Stimulated activated CD4-positive, alpha-beta T cell treated with anti-CD3 and anti-CD28 coated beads, Interleukin-4, amount 100 ng/mL, for 48 hours (primary cell): ENCODE data around the gene SEMA3G.
A peak's percentile ranks its signal among the peaks of the same experiment; 100 is the strongest.

ENCODE experiments used
- DNase-seq, 2 donors: peaks; one replicate each; pipeline ENCODE4 v3.0.0-alpha.2; 2020; ENCODE audit warnings: low read depth in 2 of 2

Gene SEMA3G

DNA sequence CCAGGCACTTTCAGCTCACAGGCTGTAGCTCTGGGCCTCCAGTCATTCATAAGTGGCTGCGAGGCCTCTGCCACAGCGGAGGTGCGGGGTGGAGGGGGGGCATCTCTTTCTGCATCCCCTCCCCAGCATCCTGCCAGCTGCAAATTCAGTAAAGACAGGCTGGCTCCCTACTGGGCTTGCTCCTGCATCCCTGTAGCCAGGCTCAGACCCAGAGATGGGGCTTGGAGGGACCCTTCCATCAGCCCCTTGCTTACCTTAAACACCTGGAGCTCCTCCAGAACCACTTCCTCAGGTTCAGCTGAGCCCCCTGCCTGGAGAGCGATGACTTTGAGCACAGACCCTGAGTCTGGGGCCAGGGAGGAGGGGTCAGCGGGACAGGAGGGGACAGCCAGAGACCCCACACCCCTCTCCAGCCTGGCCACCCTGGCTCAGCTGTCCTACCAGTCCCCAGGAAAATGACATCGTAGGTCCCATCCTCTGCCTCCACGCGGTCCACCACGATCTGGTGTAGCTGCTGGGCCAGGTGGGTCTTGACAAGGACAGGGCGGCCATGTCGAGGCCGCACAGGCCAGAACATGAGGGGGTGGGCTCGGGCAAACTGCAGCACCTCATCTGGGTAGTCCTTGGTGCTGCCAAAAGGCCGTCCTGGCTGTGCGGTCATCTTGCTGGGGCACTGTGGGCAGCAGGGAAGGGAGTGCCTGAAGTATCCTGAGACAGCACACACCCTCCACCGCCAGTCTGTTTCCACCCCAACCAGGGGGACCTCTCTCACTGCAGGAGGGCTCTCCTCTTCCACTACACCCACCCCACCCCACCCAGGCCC lies 5.3 kb downstream of the SEMA3G start:
- DNase-seq: no peak

DNA sequence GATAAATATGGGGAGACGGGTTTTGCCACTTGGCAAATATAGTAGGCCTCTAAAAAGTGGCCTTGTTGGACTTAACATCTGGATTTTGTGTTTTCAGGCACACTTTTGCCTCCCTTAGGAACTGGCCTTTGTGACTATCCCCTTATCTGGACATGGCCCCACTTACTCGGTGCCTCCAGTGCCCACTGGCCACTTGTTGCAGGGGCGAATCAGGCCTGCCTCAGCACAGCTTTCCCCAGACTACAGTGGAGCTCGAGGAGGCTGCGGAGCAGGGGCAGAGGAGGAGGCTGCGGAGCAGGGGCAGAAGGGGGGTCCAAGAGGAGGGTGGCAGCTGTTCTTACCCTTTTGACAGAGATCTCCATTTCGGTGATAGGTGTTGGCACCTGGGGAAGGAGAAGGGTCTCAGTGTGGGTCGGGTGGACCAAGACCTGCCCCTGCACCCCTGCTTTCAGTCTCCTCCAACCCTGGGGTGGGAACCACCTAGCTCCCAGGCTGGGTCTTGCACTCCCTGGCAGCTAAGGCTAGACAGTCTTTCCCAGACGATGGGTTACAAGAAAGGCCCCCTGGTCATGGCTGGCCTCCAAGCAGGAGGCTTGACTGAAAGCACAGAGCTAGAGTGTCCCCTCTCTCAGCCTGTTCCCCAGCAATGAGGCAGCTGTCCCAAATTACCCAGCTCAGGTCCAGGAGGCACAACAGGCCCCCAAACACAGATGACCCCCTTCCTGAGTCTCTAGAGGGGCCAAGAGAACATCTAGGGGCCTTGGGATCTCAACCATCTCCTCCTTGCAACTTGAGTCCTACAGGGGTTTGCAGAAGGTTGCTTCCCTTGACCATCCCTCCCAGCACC lies 6.1 kb downstream of the SEMA3G start:
- DNase-seq: no peak

DNA sequence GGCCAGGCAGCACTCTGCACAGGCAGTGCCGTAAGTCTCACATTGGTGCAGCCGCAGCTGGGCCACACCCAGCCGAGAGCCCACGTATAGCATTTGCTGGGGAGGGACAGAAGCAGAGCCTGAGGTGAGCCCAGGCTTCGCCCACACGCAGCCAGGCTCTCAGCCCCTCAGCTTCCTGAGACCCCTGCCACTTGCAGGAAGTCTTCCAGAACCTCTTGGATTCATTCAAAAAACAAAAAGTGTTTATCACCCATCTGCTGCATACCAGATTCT lies 6.9 kb downstream of the SEMA3G start:
- DNase-seq: no peak

DNA sequence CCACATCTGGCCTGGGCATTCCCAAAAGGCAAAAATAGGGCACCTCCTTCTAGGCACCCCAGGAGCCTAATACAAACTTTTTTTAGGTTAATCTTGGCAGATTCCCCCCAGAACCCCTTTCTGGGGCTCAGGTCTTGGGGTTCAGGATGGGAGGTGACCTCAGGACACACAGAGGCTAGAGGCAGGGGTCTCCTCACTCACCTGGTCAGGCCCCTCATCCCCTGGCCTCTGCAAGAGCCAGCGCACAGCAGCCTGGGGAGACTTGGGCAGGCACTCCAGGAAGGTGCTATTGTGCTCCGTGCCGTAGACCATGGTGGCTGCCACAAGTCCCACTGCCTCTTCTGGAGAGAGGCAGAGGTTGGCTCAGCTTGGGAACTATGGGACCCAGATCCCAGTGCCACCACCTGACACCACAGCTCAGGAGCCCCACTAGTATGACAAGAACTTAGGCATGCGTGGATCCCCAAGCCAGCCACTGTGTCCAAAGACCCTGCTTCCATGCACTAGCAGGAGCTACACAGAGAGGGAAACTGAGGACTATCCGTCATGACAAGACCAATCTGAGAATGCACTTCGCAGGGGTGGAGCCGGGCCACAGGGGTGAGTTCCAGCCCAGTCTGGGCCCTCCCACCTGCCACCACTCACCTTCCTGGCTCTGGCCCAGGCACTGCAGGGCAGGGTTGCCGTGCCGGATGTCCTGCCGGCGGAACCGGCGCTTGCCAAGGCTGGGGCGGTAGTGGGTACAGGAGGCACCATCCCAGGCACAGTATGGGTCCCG lies 7.4 kb downstream of the SEMA3G start:
- no peak for DNase-seq

DNA sequence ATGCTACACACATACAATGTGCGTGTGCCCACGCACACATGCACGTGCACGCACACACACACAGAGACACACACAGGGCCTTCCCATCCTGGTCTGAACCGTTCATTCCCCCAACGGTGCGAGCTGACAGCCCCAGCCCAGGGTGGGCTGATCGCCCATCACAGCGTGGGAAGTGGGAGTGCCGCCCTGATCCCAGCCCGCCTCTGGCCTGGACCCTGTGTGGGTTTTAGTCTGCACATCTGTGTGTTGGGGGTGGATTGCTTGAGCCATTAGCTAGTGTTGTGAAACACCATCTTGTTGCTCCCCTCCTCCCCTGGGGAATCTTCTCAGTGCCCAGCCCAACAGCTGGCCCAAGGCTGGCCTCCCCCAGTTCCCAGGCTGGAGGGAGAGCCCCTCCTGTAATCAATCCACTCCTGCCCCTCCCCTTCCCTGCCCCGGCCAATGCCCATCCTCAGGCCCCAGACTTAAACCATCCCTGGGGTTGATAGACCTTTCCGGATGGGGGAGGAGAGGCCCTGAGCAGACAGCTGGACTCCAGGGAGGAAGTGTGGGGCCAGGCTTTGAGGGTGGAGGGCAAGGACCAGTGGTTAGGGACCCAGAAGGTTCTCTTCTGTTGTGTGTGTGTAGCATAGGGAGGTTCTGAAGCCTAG lies 8.3 kb downstream of the SEMA3G start:
- no peak for DNase-seq

DNA sequence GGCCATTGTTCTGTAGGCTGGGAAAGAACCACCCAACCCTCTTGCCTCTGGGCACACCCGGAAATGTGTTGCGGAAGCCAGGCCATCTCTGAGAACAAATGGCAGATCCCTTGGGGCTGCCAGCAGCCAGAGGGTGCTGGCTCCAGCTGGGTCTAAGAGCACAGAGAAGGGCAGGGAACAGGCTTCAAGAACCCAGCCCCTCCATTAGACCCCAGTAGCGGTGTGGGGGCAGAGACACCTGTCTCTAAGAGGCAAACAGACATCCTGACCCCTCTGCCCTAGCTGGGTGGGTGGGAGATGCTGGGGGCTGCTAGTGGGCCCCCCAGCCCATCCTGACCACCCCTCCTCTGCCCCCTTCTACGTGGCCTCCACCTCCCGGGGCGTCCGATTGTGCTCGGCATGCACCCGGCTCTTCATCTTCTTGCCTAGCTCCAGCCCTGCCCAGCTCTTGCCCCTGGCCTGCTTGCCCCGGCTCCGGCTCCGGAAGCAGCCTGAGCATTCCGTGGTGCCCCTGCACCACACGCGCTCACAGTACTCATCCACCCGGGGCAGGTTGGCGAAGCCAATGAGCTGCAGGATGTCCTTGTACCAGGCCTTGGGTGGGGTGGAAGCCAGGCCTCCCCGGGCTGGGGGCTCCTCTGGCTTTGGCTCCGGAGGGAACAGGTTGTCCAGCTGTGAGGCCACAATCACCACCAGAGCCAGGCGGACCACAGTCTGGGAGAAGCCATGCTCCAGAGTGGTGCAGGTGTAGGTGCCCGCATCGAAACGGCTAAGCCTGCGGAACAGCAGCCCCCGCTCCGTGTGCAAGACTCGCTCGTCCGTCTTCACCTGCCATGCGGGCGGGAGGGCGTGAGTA lies 9.4 kb downstream of the SEMA3G start:
- no peak for DNase-seq

DNA sequence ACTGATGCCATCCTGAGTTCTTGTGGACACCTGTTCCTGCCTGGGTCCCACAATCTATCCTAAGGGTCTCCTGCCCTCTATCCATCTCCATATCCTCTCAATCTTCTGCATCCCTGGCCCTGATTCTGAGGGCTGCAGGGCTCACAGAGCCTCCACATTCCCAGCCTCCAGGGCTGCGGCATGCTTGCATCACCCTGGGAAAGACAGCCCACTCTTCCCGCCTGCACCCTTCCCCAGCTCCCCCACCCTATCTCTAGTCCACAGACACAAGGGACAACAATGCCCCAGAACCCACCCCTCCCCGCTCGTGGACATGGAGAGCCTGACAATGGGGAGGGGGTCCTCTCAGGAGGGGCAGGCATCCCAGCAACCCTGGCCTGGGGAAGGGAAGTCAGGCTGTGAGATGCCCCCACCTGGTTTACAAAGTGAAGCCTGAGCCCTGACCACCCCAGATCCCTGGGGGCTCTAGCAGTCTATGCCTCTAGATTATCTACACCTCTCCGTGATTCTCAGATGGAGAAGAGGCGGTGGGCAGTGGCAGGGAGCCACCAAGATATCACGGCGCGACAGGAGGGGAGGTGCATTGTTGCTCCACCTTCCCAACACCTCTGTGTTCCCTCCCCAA lies 10.3 kb downstream of the SEMA3G start:
- no peak for DNase-seq

DNA sequence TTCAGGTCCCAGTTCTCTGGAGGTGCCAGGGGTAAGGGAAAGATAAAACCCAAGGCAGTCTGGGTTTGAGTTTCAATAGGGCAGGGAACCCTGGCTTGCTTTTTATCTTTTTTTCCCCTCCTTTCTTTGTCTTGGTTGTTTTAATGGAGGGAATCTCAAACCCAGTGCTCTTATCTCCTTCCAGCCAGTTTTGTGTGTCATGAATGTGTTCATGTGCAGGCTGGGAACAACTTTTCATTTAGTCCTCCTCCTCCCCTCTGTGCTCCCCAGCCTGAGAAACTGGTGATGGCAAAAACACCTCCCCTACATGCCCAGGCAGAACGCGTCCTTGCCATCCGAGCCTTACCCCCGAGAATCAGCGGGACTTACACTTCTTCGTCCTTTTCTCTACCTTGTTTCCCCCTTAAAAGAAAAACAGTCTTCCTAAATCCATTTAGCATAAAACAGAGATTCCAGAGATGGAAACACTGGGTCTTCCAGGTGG lies 10.9 kb downstream of the SEMA3G start:
- no peak for DNase-seq

DNA sequence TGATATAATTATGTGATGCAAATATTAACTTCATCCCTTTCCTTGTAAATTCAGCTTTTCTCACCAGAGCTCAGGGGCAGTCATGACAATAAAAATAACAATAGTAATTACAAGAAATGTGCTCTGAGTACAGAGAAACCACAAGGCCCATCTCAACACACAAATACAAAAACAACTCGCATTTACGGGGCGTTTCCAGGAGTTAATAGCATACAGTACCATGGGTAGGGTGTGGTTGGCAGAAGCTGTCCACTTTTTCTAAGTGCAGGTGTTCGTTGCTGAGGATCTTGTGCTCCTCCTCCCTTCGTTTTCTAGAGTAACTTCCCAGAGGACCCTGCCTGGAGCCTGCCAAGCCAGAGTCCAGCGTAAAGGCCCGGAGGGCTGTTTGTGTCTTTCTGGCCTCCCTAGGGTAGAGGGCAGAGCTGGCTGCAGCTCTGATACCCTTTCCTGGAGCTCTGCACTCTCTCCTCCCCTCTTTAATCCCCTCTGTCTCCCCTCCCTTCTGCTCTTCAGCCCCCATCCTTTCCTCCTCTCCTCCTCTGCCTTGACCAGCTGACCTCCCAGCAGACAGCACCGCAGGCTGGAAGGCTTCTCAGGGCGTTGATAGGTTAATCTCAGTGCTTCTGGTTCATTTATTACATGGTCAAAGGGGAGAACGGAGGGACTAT lies 11.4 kb downstream of the SEMA3G start:
- no peak for DNase-seq

DNA sequence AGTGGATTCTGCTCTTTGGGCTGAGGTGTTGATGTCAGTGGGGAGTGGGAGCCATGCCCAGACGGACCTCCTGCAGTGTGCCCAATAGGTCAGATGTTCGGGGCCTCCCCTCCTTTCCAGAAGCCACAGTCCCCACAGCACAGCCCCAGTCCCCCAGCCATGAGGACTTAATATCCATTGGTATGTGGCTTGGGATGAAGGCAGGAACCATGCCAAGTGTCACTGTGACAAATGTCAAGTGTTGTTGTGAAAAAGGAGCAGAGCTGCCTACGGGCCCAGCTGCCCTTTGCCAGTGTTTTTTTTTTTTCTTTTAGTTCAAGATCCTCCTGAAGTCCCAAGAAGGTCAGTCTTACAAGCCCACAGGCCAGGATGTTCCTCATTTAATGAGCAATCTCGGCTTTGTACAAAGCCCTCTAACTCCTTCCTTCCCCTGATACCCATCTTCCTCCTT lies 12.2 kb downstream of the SEMA3G start:
- DNase-seq: no peak

DNA sequence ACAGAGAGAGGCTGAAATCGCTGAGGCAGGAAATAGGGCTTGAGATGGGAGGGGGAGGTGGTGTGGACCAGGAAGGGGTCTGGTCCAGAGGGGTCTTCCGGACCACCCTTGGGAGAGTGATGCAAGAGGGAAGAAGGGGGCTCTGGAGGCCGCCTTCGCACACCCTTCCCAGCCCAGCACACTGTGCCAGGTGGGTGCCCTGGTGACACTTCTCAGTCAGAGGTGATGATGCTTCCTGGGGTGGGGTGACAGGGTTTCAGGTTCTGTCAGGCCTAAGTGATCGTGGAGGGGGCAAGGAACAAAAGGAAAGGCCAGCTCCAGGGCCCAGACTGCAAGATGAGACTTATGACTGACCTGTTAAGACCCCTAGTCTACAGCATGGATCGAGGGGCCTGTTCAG lies 12.7 kb downstream of the SEMA3G start:
- no peak for DNase-seq

DNA sequence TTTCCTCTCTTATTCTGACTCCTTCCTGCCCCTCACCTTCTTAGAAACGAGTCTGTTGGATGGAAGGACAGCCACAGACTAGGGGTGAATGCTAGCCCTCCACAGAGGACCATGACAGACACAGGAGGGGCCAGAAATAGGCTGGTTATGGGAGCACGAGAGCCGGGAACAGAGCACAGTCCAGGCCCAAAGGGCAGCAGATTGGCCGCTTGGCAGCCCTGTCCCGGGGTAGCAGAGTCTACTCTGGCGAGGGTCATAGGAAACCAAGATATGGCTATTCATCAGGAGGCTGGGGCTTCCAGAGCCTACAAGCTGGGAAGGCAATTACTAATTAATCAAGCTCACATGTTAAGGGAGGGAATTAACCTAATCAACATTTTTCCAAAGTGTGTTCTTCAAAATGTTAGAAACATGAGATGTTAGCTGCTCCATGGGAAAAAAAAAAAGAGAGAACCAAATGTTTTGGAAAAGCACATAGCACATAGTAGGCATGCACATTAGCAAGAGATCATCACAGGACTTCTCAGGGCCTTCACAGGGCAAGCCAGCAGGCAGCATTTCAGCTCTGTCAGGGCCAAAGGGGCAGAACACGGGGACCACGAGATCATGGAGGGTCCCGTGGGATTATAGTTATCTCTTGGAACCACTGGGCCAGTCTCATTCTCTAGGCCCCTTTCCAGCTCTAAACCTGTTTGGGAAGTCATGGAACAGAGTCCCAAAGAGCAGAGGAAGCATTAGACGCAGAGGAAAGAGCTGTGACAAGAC lies 13.3 kb downstream of the SEMA3G start:
- DNase-seq: no peak

DNA sequence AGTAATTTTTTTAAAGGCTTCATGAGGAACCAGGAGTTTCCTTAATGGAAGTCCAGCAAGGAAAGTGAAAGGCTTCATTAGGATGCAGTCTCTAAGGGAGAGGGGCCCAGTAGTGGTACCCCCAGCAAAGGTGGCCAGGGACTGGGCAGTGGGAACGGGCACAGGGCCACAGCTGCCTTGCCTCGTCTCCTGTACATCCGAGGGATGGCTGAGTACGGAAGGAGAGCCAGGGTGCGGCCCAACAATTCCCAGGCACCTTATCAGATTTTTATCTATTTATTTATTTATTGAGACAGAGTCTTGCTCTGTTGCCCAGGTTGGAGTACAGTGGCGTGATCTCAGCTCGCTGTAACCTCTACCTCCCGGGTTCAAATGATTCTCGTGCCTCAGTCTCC lies 14.5 kb downstream of the SEMA3G start:
- DNase-seq: no peak

DNA sequence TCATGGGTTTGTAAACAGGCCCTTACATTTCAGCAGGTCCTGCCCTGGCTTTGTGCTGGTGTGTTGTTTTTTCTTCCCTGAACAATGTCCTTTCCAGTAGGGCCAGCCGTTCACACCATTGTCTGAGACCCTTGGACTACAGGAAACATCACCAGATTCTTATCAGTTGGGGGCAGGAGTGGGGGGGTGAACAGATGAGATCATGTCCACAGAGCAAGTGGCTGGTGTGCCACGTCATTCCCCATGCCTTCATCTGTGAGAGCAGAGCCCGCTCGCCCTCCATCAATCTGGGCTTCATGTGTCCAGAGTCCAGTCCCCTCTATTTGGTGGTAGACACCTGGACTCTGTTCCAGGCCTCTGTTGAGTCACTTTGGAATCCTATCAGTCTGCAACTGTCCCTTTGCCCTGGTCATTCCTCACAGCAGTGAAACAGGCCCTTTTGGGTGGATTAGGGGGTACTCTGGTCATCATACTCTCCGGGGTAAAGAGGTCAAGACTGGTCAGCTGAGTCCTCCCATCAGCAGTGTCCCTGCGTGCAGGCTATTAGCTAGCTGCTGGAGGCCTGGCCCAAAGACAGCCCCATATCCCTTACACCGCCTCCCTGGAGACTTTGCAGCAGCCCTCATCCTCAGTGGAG lies 15.0 kb downstream of the SEMA3G start:
- DNase-seq: no peak

DNA sequence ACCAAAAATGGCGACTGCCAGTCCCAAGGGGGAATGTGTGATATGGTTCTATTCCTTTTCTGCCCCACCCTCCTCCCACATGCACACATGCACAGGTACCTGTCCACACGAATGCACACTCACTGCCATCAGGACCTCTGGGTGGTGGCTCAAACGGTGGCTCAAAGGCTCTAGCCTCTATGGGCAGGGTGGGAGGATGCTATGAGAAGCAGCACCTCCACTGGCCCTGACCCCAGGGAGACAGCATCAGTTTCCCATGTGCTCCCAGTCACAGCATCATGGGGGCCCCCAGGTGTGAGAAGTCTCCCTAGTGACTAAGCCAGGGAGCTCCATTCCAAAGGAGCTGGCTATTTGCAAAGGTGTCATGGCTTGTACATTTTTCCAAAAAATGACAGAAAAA lies 15.9 kb downstream of the SEMA3G start:
- no peak for DNase-seq

DNA sequence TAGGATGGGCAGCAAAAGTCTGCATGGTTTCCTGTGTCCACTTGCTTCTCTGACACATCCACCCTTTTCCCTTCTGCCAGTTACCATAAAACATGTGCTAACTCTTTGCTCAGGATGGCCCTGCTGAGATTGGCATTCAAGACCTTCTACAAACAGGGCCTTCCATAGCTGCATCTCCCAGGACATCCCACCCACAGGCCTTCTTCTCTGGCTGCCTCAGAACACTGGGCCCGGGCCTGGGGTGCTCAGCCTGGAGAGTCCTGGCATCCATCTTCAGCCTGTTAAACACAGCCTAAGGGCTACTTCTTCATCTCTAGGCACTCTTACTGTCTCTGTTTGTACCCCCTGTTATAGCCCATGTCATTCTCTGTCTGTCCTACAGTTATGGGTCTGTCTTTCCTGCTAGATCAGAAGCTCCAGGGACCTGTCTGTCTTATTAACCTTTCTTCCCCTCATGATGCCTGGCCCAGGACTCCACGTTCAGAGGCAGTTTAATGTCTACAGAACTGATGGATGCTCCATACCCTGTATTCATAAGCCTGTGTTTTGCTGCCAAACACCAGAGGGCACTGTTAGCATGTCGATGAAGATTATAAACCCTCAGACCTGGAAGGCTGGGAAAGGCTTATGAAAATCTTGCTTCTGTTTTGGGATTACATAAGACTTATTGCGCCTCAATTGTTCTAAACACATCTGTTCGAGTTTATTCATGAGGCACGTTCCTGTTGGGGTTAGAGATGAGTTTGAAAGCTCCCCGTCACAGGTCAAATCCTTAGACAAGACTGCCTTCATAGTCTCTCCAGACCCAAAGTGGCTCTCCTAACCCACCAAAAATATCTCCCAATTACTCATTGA lies 16.5 kb downstream of the SEMA3G start:
- DNase-seq: peak in 1 of 2 donors; percentile 23

DNA sequence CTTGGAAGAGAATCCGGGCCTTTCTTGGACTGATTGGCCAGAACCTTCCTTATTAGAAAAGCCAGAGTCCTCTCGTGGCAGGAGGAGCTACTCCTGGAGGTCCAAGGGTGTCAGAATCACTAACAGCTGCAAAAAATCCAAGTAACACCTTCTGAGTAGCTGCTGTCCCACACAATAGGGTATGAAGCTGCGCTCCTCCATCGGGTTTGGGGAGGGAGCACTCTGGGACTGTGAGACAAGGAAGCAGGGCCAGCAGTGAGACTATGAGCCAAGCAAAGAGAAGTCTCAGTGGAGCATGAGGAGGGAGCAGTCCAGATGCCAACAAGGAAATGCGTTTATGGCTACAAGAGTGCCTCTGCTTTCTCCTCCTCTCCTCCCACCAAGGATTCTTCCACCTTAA lies 21.7 kb downstream of the SEMA3G start:
- DNase-seq: no peak

DNA sequence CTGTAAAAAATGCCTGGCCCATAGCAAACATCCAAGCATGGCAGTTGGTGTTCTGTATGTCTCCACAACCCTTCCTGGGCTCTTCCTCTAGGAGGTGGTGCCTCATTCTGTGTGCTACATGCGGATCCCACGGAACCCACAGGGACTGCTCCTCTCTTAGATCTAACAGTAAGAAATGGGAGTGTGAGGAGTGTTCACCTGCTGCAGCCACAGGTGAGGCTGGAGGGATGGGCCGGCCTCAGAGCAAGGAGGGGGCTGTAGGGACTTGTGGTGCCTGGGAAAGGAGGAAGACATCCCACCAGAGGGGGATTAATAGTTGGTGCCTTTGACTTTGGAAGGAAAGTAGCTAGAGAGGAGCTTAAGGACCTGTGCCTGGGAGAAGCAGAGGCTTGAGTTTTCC lies 22.2 kb downstream of the SEMA3G start:
- DNase-seq: no peak
